Measurements from ENCODE around the gene RAB5IF. TPM values are rescaled to one million over a fixed set of nuclear protein-coding genes. Genes with fewer than 3 reads are reported as not detected.

The RAB5IF gene
- total and polyA plus RNA-seq, 2 of the 13 experiments (the other 11 are each of a cell fraction or from before 2014, with no cell fraction given) = 261 to 305 TPM

- CTCF ChIA-PET (ENCODE audit: low intra/inter-chr PET ratio, low total read pairs) = interaction anchor here (1.2 kb wide), 1 partner anchor 11 kb away, joined by 3 read pairs; the partner anchor contains the start of gene TGIF2
- Histone ChIP-seq H3K4me1 (ENCODE audit: insufficient read depth, low read length) (no peaks in the 10 kb centered on the region), H3K9me3 (ENCODE audit: low read length) (no peaks in the 10 kb centered on the region), H3K27ac (ENCODE audit: extremely low read length, insufficient read depth, low read length) (no peak overlapping the region), H3K4me3 (replicated peaks in 1 of 3; ENCODE audit: insufficient read depth in 1 of 3, low read depth in 2 of 3, low read length in 3 of 3) (no peak overlapping the region), H2AFZ (ENCODE audit: low read length) (no peak overlapping the region), H3K27me3 (ENCODE audit: control insufficient read depth in 1 of 2, insufficient read depth in 2 of 2, low read length in 2 of 2) (no peaks in the 10 kb centered on the region), H3K9ac (ENCODE audit: insufficient read depth, low read depth, low read length) (no peak overlapping the region), H4K20me1 (ENCODE audit: insufficient read depth, low read length) (no peaks in the 10 kb centered on the region), H3K36me3 (replicated peaks in 1 of 2; ENCODE audit: control insufficient read depth in 1 of 2, insufficient read depth in 2 of 2, low read length in 2 of 2) (peaks cover 39 to 60% of the 10 kb centered on the region in 2 experiments), H3K4me2 (ENCODE audit: low read depth, low read length) (no peak overlapping the region), H3K79me2 (ENCODE audit: insufficient read depth, low read length) (peaks cover 6% of the 10 kb centered on the region)
- WGBS (ENCODE audit: low lambda C conversion rate) = 77% methylated on average over 2 of the region's 2 CpGs
- ATAC-seq (no peak; the same call in 2 of the 3 replicates), FAIRE-seq (no peak), DNase-seq (ENCODE audit: low spot score) (no peak)
- in situ Hi-C loops (cut with HindIII; ENCODE audit: extremely low pct_ligation_motif_present, low pct_unique_long_range_greater_than_20kb) (no loop called here), intact Hi-C loops (cut with micrococcal nuclease; ENCODE audit: unreplicated experiment) (no loop called here)
- no TSS peak for BruUV-seq (replicated peaks)
- TF ChIP-seq RBM22 (optimal IDR thresholded peaks at IDR 0.05; ENCODE audit: low read length) (peak; percentile 87), ZBTB20 (CRISPR knock-in tag; IDR thresholded peaks at IDR 0.05; ENCODE audit: borderline replicate concordance, low read depth) (no peak), ATF7 (IDR thresholded peaks at IDR 0.05) (peak; percentile 87), ATF7 (CRISPR knock-in tag; IDR thresholded peaks at IDR 0.05) (no peak), POLR2AphosphoS5 (IDR thresholded peaks at IDR 0.05; ENCODE audit: low read depth, low read length) (peak; percentile 48; the same call in 1 of the 2 replicates), SMARCC2 (IDR thresholded peaks at IDR 0.05) (no peak), POLR2G (IDR thresholded peaks at IDR 0.05; ENCODE audit: low read depth, low read length) (peak; percentile 27; the same call in 1 of the 2 replicates), ZBTB4 (CRISPR knock-in tag; IDR thresholded peaks at IDR 0.05; ENCODE audit: borderline replicate concordance) (no peak), ZNF225 (CRISPR knock-in tag; IDR thresholded peaks at IDR 0.05) (no peak), RBFOX2 (IDR thresholded peaks at IDR 0.05; ENCODE audit: low read depth, low read length) (peak; percentile 25; the same call in 1 of the 2 replicates), ZXDC (CRISPR knock-in tag; IDR thresholded peaks at IDR 0.05) (0 out of 2 replicates have a peak, but pooled peaks have one; percentile 14), CREB1 (IDR thresholded peaks at IDR 0.05) (peak; percentile 49; the same call in 1 of the 2 replicates), CREB1 (CRISPR knock-in tag; IDR thresholded peaks at IDR 0.05) (no peak), KLF9 (CRISPR knock-in tag; IDR thresholded peaks at IDR 0.05; ENCODE audit: low read depth) (no peak)
- POLR2A ChIA-PET = interaction anchor here (2.3 to 4.9 kb wide), 3 partner anchors 10 to 22 kb away, joined by 7 to 28 read pairs (median 10); partner anchors contain the start of genes RAB5IF and TGIF2
These were observed 21.5 kb upstream of the RAB5IF start for GRCh38 chr20:36584018-36584481.

All from HepG2 (cell line).